Testis (tissue), 2 donors: ENCODE data around the gene TSEN54.

Experiments
- POLR2A ChIP-seq: fragments of 450-650 bp; IDR thresholded peaks from one replicate; pipeline ENCODE4 v1.6.1; 2017; ENCODE audit warnings: antibody characterized with exemption, mild to moderate bottlenecking, moderate library complexity
- TF ChIP-seq, protein P1 (sequence below), 3 experiments: fragments of 450-650 bp in 2 of 3; fragments of 200-600 bp in 1 of 3; sonication (generic) in 1 of 3; IDR thresholded peaks; one replicate each; pipeline ENCODE4 v1.5.1; 2016 to 2019; ENCODE audit warnings: antibody characterized with exemption in 3 of 3, mild to moderate bottlenecking in 2 of 3, moderate library complexity in 1 of 3

DNA sequence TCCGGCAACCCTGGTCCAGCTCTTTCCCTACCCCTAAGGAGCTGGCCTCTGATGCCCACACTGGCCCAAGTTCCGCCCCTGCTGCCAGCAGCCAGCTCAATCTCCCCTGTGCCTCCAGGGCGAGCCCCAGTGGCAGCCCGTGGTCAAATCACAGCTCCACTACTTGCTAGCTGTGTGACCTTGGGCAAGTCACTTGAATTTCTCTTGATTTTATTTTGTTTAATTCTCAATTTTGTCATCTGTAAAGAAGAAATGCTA lies 11.2 kb upstream of the TSEN54 start:
- TF ChIP-seq POLR2A, result no peak
- TF ChIP-seq, protein P1, sequence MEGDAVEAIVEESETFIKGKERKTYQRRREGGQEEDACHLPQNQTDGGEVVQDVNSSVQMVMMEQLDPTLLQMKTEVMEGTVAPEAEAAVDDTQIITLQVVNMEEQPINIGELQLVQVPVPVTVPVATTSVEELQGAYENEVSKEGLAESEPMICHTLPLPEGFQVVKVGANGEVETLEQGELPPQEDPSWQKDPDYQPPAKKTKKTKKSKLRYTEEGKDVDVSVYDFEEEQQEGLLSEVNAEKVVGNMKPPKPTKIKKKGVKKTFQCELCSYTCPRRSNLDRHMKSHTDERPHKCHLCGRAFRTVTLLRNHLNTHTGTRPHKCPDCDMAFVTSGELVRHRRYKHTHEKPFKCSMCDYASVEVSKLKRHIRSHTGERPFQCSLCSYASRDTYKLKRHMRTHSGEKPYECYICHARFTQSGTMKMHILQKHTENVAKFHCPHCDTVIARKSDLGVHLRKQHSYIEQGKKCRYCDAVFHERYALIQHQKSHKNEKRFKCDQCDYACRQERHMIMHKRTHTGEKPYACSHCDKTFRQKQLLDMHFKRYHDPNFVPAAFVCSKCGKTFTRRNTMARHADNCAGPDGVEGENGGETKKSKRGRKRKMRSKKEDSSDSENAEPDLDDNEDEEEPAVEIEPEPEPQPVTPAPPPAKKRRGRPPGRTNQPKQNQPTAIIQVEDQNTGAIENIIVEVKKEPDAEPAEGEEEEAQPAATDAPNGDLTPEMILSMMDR (IDR thresholded peaks at IDR 0.05), result no peak
